Measurements from ENCODE around the gene SEMA3B. TPM values are rescaled to one million over a fixed set of nuclear protein-coding genes. Genes with fewer than 3 reads are reported as not detected.
A peak's percentile ranks its signal among the peaks of the same experiment; 100 is the strongest.
"Not testable (repeated sequence)": the region's sequence is repeated elsewhere in the genome, so short reads cannot be mapped to it uniquely, and the experiment has no call there.

Gene SEMA3B
- total and polyA plus RNA-seq, 2 donors from 2014 or later: 96.1 to 99.9 TPM

DNA sequence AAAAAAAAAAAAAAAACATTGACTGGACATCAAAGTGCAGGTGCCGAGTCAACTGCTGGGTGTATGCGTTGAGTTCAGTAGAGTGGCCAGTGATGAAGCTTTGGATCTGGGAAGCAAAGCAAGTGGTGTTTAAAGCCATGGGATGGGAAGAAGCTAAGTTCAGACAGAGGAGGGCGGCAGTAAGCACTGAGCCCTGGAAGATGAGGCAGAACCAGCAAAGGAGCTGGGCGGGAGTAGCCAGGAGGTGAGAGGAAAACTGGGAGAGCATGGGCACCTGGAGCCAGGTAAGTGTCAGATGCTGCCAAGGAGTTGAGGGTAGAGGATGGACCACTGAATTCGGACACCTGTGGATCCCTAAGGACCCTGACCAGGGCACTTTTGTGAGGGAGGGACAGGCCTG is 44.3 kb upstream of the SEMA3B start:
- TF ChIP-seq, protein P1, sequence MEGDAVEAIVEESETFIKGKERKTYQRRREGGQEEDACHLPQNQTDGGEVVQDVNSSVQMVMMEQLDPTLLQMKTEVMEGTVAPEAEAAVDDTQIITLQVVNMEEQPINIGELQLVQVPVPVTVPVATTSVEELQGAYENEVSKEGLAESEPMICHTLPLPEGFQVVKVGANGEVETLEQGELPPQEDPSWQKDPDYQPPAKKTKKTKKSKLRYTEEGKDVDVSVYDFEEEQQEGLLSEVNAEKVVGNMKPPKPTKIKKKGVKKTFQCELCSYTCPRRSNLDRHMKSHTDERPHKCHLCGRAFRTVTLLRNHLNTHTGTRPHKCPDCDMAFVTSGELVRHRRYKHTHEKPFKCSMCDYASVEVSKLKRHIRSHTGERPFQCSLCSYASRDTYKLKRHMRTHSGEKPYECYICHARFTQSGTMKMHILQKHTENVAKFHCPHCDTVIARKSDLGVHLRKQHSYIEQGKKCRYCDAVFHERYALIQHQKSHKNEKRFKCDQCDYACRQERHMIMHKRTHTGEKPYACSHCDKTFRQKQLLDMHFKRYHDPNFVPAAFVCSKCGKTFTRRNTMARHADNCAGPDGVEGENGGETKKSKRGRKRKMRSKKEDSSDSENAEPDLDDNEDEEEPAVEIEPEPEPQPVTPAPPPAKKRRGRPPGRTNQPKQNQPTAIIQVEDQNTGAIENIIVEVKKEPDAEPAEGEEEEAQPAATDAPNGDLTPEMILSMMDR (IDR thresholded peaks at IDR 0.05; ENCODE audit: borderline replicate concordance, extremely low read depth, insufficient read depth): no peak
- no peak for DNase-seq
- intact Hi-C loops (cut with DNase I): loop anchor here (5.0 kb wide), 1 partner anchor 48 kb away; no protein-coding TSS in a partner anchor
- Histone ChIP-seq H3K9me3 (ENCODE audit: control insufficient read depth in 2 of 3, insufficient read depth in 1 of 3, low read length in 3 of 3) (no peaks in the 10 kb centered on the region), H3K27me3 (ENCODE audit: control insufficient read depth, insufficient read depth, low read length) (no peaks in the 10 kb centered on the region), H3K4me1 (ENCODE audit: control insufficient read depth in 2 of 3, insufficient read depth in 2 of 3, low read depth in 1 of 3, low read length in 3 of 3) (peaks cover 0 to 19% (median 0%) of the 10 kb centered on the region in 3 donors), H3K9ac (ENCODE audit: low read length in 3 of 3) (no peak overlapping the region), H3K4me3 (ENCODE audit: low read length in 3 of 3) (no peak overlapping the region), H3K27ac (ENCODE audit: low read depth in 2 of 2, low read length in 2 of 2) (no peak overlapping the region), H3K36me3 (ENCODE audit: control insufficient read depth in 2 of 3, insufficient read depth in 3 of 3, low read length in 3 of 3) (no peaks in the 10 kb centered on the region)
- FAIRE-seq: no peak

DNA sequence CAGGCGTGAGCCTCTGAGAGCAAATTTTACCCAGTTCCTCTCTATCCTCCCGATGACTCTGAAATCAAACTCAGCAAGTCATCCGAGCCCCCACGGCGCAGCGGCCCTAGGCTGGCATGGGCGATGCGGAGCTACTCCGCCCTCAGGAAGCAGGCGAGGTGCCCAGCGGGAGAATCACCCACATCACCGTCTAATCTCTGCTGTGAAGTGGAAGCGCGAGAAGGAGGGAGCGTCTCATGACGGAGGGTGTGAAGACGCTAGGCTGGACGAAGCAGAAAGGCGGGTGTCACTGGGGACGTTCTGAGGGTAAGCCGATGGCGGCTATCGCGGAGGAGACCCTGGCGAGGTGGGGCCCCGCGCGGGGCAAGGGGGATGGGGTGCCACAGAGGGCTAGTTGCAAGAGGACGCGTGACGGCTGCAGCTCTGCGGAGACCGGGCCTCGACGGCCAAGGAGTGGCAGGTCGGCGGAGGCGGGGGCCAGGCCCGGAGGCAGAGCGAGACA is 42.0 kb upstream of the SEMA3B start:
- FAIRE-seq: no peak
- TF ChIP-seq, protein P1 (IDR thresholded peaks at IDR 0.05; ENCODE audit: borderline replicate concordance, extremely low read depth, insufficient read depth): no peak
- H3K27me3 ChIP-seq (ENCODE audit: control insufficient read depth, insufficient read depth, low read length): no peaks in the 10 kb centered on the region
- no peaks in the 10 kb centered on the region for H3K36me3 ChIP-seq (ENCODE audit: control insufficient read depth in 2 of 3, insufficient read depth in 3 of 3, low read length in 3 of 3)
- intact Hi-C loops (cut with DNase I): loop anchor here (5.0 kb wide), 1 partner anchor 45 kb away; no protein-coding TSS in a partner anchor
- peaks cover 0 to 21% (median 0%) of the 10 kb centered on the region in 3 donors for H3K4me1 ChIP-seq (ENCODE audit: control insufficient read depth in 2 of 3, insufficient read depth in 2 of 3, low read depth in 1 of 3, low read length in 3 of 3)
- H3K4me3 ChIP-seq (ENCODE audit: low read length in 3 of 3): peak overlapping the region; percentile 41 to 52 (median 44)
- H3K27ac ChIP-seq (ENCODE audit: low read depth in 2 of 2, low read length in 2 of 2): peak overlapping the region in 1 of 2 donors; percentile 23
- H3K9me3 ChIP-seq (ENCODE audit: control insufficient read depth in 2 of 3, insufficient read depth in 1 of 3, low read length in 3 of 3): no peaks in the 10 kb centered on the region
- DNase-seq: peak in 2 of 5 donors; percentile 69 to 86
- peak overlapping the region; percentile 21 to 49 (median 33) for H3K9ac ChIP-seq (ENCODE audit: low read length in 3 of 3)

DNA sequence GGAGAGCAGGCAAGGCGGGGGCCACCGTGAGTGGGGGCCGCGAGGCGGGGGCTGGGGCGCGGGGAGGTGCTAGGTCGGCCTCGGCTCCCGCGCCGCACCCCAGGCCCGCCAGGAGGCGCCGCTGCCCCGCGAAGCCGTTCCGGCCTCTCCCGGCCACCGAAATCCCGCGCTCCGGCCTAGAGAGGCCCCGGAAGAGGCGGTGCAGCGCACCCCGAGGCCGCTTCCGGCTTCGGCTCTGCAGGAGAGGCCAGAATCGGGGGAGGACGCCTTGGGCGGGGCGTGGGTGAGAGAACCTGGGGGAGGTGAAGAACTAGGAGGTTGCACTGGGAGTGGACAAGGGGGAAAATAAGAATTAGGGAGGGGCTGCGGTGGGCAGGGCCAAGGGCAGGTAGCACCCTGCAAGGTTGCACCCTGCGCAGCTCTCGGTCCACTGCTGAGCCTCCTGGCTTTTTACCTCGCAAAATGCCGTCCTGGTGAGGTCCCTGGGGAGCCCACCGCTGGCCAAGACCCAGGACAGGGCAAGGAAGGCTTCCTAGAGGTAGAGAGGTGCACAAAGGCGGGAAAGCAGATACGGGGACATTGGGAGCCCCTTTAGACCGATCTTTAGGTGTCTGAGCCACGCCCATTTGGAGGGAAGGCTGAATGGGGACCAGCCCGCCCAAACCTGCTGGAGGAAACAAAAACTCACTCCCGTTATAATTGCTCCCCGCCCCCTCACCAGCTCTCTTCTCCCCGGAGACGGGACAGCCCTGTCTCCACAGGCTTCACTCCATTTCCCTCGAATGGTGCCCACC is 41.4 kb upstream of the SEMA3B start:
- no peaks in the 10 kb centered on the region for H3K9me3 ChIP-seq (ENCODE audit: control insufficient read depth in 2 of 3, insufficient read depth in 1 of 3, low read length in 3 of 3)
- H3K4me1 ChIP-seq (ENCODE audit: control insufficient read depth in 2 of 3, insufficient read depth in 2 of 3, low read depth in 1 of 3, low read length in 3 of 3): peaks cover 0 to 18% (median 0%) of the 10 kb centered on the region in 3 donors
- DNase-seq (peak; percentile 97 to 98 (median 98)), FAIRE-seq (no peak)
- peak overlapping the region; percentile 63 to 90 (median 63) for H3K4me3 ChIP-seq (ENCODE audit: low read length in 3 of 3)
- intact Hi-C loops (cut with DNase I): loop anchor here (5.0 kb wide), 1 partner anchor 45 kb away; no protein-coding TSS in a partner anchor
- H3K27ac ChIP-seq (ENCODE audit: low read depth in 2 of 2, low read length in 2 of 2): peak overlapping the region; percentile 58 to 89
- no peaks in the 10 kb centered on the region for H3K27me3 ChIP-seq (ENCODE audit: control insufficient read depth, insufficient read depth, low read length)
- TF ChIP-seq, protein P1 (IDR thresholded peaks at IDR 0.05; ENCODE audit: borderline replicate concordance, extremely low read depth, insufficient read depth): peak; percentile 88
- H3K9ac ChIP-seq (ENCODE audit: low read length in 3 of 3): peak overlapping the region; percentile 27 to 92 (median 52)
- no peaks in the 10 kb centered on the region for H3K36me3 ChIP-seq (ENCODE audit: control insufficient read depth in 2 of 3, insufficient read depth in 3 of 3, low read length in 3 of 3)

DNA sequence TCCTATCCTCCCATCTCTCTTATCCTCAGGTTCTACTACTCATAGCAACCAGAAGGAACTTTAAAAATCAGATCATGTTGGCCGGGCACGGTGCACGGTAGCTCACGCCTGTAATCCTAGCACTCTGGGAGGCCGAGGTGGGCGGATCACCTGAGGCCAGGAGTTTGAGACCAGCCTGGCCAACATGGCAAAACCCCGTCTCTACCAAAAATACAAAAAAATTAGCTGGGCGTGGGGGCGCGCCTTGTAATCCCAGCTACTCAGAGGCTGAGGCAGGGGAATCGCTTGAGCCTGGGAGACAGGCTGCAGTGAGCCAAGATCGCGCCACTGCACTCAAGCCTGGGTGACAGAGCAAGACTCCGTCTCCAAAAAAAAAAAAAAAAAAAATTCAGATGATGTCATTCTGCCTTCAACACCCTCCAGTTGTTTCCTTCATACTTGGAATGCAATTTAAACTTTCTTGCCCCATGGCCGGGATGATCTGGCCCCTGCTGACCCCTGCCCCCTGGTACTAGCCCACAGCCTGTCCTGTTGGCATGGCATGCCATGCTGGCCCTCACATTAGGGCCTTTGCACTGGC is 40.7 kb upstream of the SEMA3B start:
- Histone ChIP-seq H3K9ac (ENCODE audit: low read length in 3 of 3) (peak overlapping the region in 1 of 3 donors; percentile 27), H3K4me3 (ENCODE audit: low read length in 3 of 3) (peak overlapping the region; percentile 63 to 90 (median 63)), H3K27ac (ENCODE audit: low read depth in 2 of 2, low read length in 2 of 2) (peak overlapping the region; percentile 58 to 89), H3K4me1 (ENCODE audit: control insufficient read depth in 2 of 3, insufficient read depth in 2 of 3, low read depth in 1 of 3, low read length in 3 of 3) (peaks cover 0 to 18% (median 0%) of the 10 kb centered on the region in 3 donors)
- not testable (repeated sequence) for H3K36me3 ChIP-seq (ENCODE audit: control insufficient read depth in 2 of 3, insufficient read depth in 3 of 3, low read length in 3 of 3); H3K9me3 ChIP-seq (ENCODE audit: control insufficient read depth in 2 of 3, insufficient read depth in 1 of 3, low read length in 3 of 3); FAIRE-seq; H3K27me3 ChIP-seq (ENCODE audit: control insufficient read depth, insufficient read depth, low read length)
- peak in 1 of 5 donors; percentile 20 for DNase-seq
- intact Hi-C loops (cut with DNase I): loop anchor here (5.0 kb wide), 1 partner anchor 44 kb away; no protein-coding TSS in a partner anchor
